Epithelial cell of esophagus (primary cell): ENCODE measurements around the gene NUP93.
"Not testable (repeated sequence)": the region's sequence is repeated elsewhere in the genome, so short reads cannot be mapped to it uniquely, and the experiment has no call there.

Experiments used
- DNase-seq: peaks from one replicate; pipeline ENCODE4 v3.0.0; 2010; ENCODE audit warnings: low read depth
- H3K4me3 ChIP-seq: 2 replicates; pipeline ENCODE4 v1.5.1; 2011; ENCODE audit warnings: mild to moderate bottlenecking, low read length, control low read depth
- TF ChIP-seq, protein P1 (sequence below): IDR thresholded peaks from 2 replicates; pipeline ENCODE4 v1.5.1; 2011; ENCODE audit warnings: low read depth, mild to moderate bottlenecking, low read length, control low read depth, inconsistent platforms; ENCODE audit not compliant: insufficient read depth; ENCODE audit errors: missing control alignments

Gene NUP93

DNA sequence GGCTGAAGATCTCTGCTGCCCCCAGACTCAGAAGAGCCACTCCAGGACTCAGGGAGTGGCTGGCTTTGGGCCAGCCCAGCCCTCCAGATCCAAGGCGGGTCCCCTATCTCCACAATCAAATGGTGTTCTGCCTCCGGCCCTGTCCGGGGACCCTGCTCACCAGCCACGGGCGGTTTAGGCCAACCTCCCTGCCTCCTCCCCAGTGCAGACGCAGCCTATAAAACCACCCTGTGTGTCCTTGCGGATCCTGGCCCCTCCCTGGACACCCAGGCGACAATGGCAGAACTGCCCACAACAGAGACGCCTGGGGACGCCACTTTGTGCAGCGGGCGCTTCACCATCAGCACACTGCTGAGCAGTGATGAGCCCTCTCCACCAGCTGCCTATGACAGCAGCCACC lies 135.0 kb downstream of the NUP93 start, which contains the start of gene SLC12A3:
Gene SLC12A3, plus strand, starts transcription at position 248 of the 400 bp plus-strand sequence. Its CDS starts 29 bp downstream, at position 277.
- DNase-seq: no peak
- no peak within 1 kb of the TSS for H3K4me3 ChIP-seq
- TF ChIP-seq, protein P1, sequence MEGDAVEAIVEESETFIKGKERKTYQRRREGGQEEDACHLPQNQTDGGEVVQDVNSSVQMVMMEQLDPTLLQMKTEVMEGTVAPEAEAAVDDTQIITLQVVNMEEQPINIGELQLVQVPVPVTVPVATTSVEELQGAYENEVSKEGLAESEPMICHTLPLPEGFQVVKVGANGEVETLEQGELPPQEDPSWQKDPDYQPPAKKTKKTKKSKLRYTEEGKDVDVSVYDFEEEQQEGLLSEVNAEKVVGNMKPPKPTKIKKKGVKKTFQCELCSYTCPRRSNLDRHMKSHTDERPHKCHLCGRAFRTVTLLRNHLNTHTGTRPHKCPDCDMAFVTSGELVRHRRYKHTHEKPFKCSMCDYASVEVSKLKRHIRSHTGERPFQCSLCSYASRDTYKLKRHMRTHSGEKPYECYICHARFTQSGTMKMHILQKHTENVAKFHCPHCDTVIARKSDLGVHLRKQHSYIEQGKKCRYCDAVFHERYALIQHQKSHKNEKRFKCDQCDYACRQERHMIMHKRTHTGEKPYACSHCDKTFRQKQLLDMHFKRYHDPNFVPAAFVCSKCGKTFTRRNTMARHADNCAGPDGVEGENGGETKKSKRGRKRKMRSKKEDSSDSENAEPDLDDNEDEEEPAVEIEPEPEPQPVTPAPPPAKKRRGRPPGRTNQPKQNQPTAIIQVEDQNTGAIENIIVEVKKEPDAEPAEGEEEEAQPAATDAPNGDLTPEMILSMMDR: no peak

DNA sequence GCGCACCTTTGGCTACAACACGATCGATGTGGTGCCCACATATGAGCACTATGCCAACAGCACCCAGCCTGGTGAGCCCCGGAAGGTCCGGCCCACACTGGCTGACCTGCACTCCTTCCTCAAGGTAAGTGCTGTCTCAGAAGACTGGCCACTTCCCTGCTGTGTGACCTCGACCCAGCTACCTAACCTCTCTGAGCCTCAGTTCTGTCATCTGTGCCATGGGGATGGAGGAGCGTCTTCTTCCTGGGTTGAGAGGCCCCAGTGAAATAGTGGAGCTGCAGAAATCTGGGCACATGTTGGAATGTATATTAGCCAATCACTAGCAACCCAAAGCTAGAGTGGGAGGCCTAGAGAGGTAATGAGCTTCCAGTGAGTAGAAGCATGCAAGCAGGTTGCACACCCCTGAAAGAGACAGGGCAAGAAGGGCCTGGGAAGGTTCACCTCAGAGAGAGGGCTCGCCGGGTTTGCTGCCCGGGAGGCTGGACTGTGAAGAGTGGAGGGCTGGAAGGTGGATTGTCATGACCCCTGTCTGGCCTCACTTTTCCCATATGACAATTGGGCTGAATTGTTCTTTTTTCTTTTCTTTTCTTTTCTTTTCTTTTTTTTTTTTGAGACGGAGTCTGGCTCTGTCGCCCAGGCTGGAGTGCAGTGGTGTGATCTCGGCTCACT lies 135.6 kb downstream of the NUP93 start:
- H3K4me3 ChIP-seq: no peak overlapping the region
- TF ChIP-seq, protein P1: no peak
- no peak for DNase-seq

DNA sequence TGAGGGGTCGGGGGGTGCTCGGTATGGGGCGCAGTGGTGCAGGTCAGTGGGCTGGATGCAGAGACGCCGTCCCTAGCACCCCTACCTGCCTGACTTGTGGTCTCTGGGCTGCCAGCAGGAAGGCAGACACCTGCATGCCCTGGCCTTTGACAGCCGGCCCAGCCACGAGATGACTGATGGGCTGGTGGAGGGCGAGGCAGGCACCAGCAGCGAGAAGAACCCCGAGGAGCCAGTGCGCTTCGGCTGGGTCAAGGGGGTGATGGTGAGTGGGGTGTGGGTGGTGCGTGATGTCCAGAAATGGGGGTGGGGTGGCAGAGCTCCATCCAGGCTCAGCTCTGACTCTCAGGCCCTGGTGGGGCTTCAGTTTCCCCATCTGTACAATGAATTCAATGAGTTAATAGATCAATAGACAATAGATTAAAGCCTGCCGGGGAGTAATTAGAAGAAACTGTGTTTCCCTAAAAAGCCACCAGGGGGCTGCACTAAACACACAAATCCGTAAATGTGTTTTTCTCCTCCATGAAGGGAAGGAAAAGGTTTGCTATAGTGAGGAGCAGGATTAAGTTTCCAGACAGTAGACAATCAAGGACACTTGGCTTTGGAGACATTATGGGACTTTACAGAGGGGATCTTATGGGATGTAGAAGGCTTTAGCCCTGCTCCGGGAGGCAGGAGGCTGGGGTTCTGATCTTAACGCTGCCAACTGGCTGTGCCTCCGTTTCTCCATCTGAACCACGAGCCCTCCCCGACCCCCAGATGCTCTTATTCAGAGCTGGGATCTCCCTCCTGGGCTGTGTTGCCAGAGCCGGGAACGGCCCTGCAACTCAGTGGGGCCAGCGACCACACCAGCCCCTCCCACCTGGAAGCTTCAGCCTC lies 137.3 kb downstream of the NUP93 start:
- DNase-seq: peak; percentile 69
- no peak overlapping the region for H3K4me3 ChIP-seq
- TF ChIP-seq, protein P1: peak; percentile 68

DNA sequence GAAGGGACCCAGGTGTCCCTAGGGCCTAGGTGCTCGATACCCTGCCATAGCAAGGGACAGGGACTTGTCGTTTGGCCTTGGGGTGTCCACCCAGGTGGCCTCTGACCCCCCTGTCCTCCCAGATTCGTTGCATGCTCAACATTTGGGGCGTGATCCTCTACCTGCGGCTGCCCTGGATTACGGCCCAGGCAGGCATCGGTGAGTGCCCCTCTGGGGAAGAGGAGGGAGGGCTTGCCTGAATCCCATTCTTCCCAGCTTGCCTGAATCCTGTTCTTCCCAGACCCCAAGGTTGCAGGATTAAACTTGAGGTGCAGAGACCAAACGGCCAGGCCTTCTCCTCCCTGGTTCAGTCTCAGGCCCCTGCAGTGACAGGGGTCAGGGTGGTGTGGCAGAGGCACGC lies 138.2 kb downstream of the NUP93 start:
- DNase-seq: no peak
- no peak overlapping the region for H3K4me3 ChIP-seq
- TF ChIP-seq, protein P1: no peak

DNA sequence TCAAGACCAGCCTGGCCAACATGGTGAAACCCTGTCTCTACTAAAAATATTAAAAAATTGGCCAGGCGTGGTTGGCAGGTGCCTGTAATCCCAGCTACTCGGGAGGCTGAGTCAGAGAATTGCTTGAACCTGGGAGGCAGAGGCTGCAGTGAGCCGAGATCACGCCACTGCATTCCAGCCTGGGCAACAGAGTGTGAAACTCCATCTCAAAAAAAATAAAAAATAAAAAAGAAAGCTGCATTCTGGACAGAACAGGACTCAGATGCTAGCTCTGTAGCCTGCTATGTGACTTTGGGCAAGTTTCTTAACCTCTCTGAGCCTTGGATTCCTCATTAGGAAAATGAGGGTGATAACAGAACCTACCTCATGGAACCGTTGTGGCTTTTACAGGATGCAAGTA lies 138.8 kb downstream of the NUP93 start:
- H3K4me3 ChIP-seq, DNase-seq: not testable (repeated sequence)

DNA sequence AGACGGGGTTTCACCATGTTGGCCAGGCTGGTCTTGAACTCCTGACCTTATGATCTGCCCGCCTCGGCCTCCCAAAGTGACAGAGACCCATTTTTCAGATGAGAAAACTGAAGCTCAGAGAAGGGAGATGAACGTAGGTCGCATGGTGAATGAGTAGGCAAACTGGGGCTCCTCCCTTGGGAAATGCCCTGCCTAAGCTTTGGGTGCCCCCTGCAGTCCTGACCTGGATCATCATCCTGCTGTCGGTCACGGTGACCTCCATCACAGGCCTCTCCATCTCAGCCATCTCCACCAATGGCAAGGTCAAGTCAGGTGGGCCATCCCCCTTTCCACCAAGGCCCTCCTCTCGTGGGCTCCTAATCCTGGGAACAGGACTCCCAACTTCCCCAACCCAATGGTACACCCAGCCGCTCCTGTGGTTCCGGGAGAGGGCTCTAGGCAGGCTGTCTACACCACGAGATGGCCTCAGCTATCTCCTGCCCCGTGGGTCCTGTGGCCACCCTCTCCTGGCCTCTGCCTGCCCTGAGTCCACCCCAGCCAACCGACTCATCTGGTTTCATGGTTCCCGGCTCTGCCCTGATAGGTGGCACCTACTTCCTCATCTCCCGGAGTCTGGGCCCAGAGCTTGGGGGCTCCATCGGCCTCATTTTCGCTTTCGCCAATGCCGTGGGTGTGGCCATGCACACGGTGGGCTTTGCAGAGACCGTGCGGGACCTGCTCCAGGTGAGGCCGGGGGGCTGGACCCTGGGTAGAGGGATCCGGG lies 139.8 kb downstream of the NUP93 start:
- TF ChIP-seq, protein P1: no peak
- H3K4me3 ChIP-seq: no peak overlapping the region
- DNase-seq: peak; percentile 20
